B cell (primary cell): ENCODE results near the gene CTSA. TPM values are rescaled to one million over a fixed set of nuclear protein-coding genes. Genes with fewer than 3 reads are reported as not detected.

Experiments used
- ATAC-seq: fragments of 200-7000 bp; cut with Tn5 transposase; one replicate; pipeline ENCODE4 v1.10.0; 2021; ENCODE audit warnings: low read depth, mild to moderate bottlenecking, moderate number of reproducible peaks, moderate library complexity
- CTCF ChIA-PET: fragments of 350-600 bp; sonication (Branson Sonifier 250); formaldehyde crosslinking; loops from one replicate; lab custom pipeline; 2021; ENCODE audit warnings: antibody characterized with exemption, inconsistent platforms; lab: Charles Lee
- POLR2A ChIA-PET: fragments of 350-600 bp; sonication (Branson Sonifier 250); formaldehyde crosslinking; loops from one replicate; lab custom pipeline; 2021; ENCODE audit warnings: antibody characterized with exemption; lab: Charles Lee
- DNase-seq: peaks from one replicate; pipeline ENCODE4 v3.0.0; 2013
- H2AFZ ChIP-seq: 2 replicates; pipeline ENCODE4 v1.6.1; 2012; ENCODE audit warnings: mild to moderate bottlenecking, low read depth, low read length; ENCODE audit not compliant: insufficient read depth, poor library complexity, severe bottlenecking
- H3K27ac ChIP-seq, 2 donors: 1 replicate in 1 of 2; 2 replicates in 1 of 2; pipeline ENCODE4 v1.5.1; 2012 to 2013; ENCODE audit warnings: low read length in 2 of 2, mild to moderate bottlenecking in 2 of 2, moderate library complexity in 1 of 2
- H3K27me3 ChIP-seq, 4 experiments: fragments of 200-600 bp in 1 of 4; sonication (generic) in 1 of 4; replicated peaks in 1 of 4; 1 replicate in 2 of 4; 2 replicates in 2 of 4; pipeline versions ENCODE4 v1.6.1 to v1.7.0; 2013 to 2016; ENCODE audit warnings: low read length in 3 of 4, mild to moderate bottlenecking in 2 of 4, mixed read lengths in 1 of 4, moderate library complexity in 1 of 4; ENCODE audit not compliant: insufficient read depth in 4 of 4, control insufficient read depth in 3 of 4; ENCODE audit errors: control extremely low read depth in 1 of 4
- H3K36me3 ChIP-seq, 2 experiments: replicated peaks in 1 of 2; 1 replicate in 1 of 2; 2 replicates in 1 of 2; pipeline versions ENCODE4 v1.6.1 to v1.7.1; 2013; ENCODE audit warnings: low read length in 1 of 2; ENCODE audit not compliant: insufficient read depth in 2 of 2, control insufficient read depth in 1 of 2; ENCODE audit errors: control extremely low read depth in 1 of 2, extremely low read depth in 1 of 2
- H3K4me1 ChIP-seq, 2 donors: fragments of 200-600 bp in 1 of 2; sonication (generic) in 1 of 2; 1 replicate in 1 of 2; 2 replicates in 1 of 2; pipeline versions ENCODE4 v1.5.1 to v1.6.1; 2013 to 2017; ENCODE audit warnings: low read length in 2 of 2; ENCODE audit not compliant: control insufficient read depth in 2 of 2, insufficient read depth in 2 of 2
- H3K4me2 ChIP-seq: replicated peaks from 2 replicates; pipeline ENCODE3; 2012; ENCODE audit warnings: mild to moderate bottlenecking, low read depth, low read length; ENCODE audit not compliant: poor library complexity, severe bottlenecking
- H3K4me3 ChIP-seq, 5 experiments: fragments of 200-600 bp in 1 of 5; sonication (generic) in 1 of 5; 1 replicate in 3 of 5; 2 replicates in 2 of 5; pipeline versions ENCODE4 v1.5.1 to v1.7.0; 2011 to 2016; ENCODE audit warnings: low read length in 4 of 5, mild to moderate bottlenecking in 4 of 5, low read depth in 2 of 5, control low read depth in 1 of 5, moderate library complexity in 1 of 5; ENCODE audit not compliant: insufficient read depth in 1 of 5; ENCODE audit errors: control extremely low read depth in 1 of 5, extremely low read depth in 1 of 5
- H3K79me2 ChIP-seq: fragments of 200-600 bp; sonication (generic); one replicate; pipeline ENCODE4 v1.6.0; 2016; ENCODE audit warnings: low read length; ENCODE audit not compliant: control insufficient read depth, insufficient read depth
- H3K9ac ChIP-seq: fragments of 200-600 bp; sonication (generic); 2 replicates; pipeline ENCODE4 v1.6.1; 2017; ENCODE audit warnings: mild to moderate bottlenecking, low read length, moderate library complexity
- H3K9me3 ChIP-seq, 3 donors: one replicate each; pipeline versions ENCODE4 v1.6.1 to v1.7.1; 2013; ENCODE audit warnings: low read length in 2 of 3; ENCODE audit not compliant: control insufficient read depth in 2 of 3, insufficient read depth in 1 of 3; ENCODE audit errors: control extremely low read depth in 1 of 3
- H4K20me1 ChIP-seq: 2 replicates; pipeline ENCODE4 v1.6.0; 2012; ENCODE audit warnings: mild to moderate bottlenecking, low read length; ENCODE audit not compliant: insufficient read depth, control insufficient read depth, poor library complexity, severe bottlenecking
- H3K27ac Mint-ChIP-seq: one replicate; pipeline ENCODE4 v1.8.0; 2021; ENCODE audit warnings: mixed read lengths
- H3K27me3 Mint-ChIP-seq: one replicate; pipeline ENCODE4 v1.8.0; 2021; ENCODE audit warnings: mixed read lengths
- H3K4me1 Mint-ChIP-seq: one replicate; pipeline ENCODE4 v1.8.0; 2021; ENCODE audit warnings: mixed read lengths
- H3K4me3 Mint-ChIP-seq: one replicate; pipeline ENCODE4 v1.8.0; 2021; ENCODE audit warnings: mixed read lengths
- H3K9me3 Mint-ChIP-seq: one replicate; pipeline ENCODE4 v1.8.0; 2022; ENCODE audit warnings: mixed read lengths; ENCODE audit not compliant: insufficient read depth
- CTCF ChIP-seq: fragments of 200-600 bp; IDR thresholded peaks from one replicate; pipeline ENCODE4 v1.8.0; 2022; ENCODE audit warnings: antibody characterized with exemption, mild to moderate bottlenecking
- EZH2 ChIP-seq: IDR thresholded peaks from 2 replicates; pipeline ENCODE4 v1.6.1; 2012; ENCODE audit warnings: borderline replicate concordance, low read depth, mild to moderate bottlenecking, moderate library complexity, low read length; ENCODE audit not compliant: insufficient read depth, poor library complexity, severe bottlenecking
- WGBS: methylation state at CpG from one replicate; pipeline ENCODE4 v1.1.5; 2013; ENCODE audit warnings: missing lambda C conversion rate; ENCODE audit not compliant: insufficient coverage; 5-methylcytosine and 5-hydroxymethylcytosine counted together
- intact Hi-C: fragments of 100-400 bp; cut with micrococcal nuclease; formaldehyde crosslinking; loops from one replicate; pipeline ENCODE4 v1.10.0; 2022
- polyA plus RNA-seq: library from polyadenylated mRNA; depleted of rRNA; stranded (reverse); fragments of >200 nt; gene quantifications from 2 replicates; pipeline ENCODE4 v1.2.3, GENCODE V29; 2012
- total RNA-seq, 2 donors: library from RNA; stranded (reverse); fragments of 120-200 nt in 1 of 2; gene quantifications; 1 replicate in 1 of 2; 2 replicates in 1 of 2; pipeline versions ENCODE4 v1.2.3 to v1.2.4, GENCODE V29; 2013 to 2022

Gene CTSA
- total and polyA plus RNA-seq, 2 donors (not counting 1 experiment from before 2014, with no cell fraction given), result 100 to 107 TPM

DNA sequence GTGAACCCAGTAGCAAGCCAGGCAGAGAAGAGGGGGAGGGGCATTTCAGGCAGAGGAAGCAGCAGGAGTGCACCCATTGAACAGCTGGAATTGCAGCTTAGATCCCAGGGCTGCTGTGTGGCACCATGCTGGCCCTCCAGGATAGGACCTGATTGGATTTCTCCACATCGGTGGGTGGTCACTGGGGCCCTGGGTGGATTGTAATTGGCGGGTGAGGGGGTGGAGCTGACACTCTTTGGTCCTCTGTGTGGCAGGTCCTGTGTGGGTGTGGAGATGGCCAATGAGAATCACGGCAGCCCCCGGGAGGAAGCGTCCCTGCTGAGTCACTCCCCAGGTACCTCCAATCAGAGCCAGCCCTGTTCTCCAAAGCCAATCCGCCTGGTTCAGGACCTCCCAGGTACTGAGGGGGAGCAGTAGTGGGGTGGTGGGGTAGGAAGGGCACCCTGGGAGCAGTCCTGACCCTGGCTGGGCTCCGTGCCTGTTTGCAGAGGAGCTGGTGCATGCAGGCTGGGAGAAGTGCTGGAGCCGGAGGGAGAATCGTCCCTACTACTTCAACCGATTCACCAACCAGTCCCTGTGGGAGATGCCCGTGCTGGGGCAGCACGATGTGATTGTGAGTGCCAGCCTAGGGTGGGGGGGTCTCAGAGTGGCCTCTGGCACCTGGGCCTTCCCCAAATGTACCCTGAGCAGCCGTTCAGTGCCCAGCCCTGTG lies 47.7 kb downstream of the CTSA start:
- Histone ChIP-seq H4K20me1 (peaks cover 29% of the 10 kb centered on the region), H2AFZ (no peak overlapping the region), H3K79me2 (peaks cover 47% of the 10 kb centered on the region), H3K9ac (no peak overlapping the region), H3K4me1 (peaks cover 4 to 10% of the 10 kb centered on the region in 2 donors), H3K27ac (no peak overlapping the region), H3K36me3 (peaks cover 0 to 64% of the 10 kb centered on the region in 2 experiments), H3K4me2 (no peak overlapping the region), H3K9me3 (no peaks in the 10 kb centered on the region), H3K4me3 (no peak overlapping the region), H3K27me3 (no peaks in the 10 kb centered on the region)
- intact Hi-C loops, result no loop called here
- DNase-seq (no peak), ATAC-seq (no peak)
- H3K9me3 Mint-ChIP-seq, result no peaks in the 10 kb centered on the region
- ChIA-PET POLR2A (interaction anchor here (0.5 to 1.4 kb wide), 2 partner anchors 10 to 406 kb away, joined by 3 read pairs; no protein-coding TSS in a partner anchor), CTCF (interaction anchor here (0.9 kb wide), 1 partner anchor 11 kb away, joined by 3 read pairs; no protein-coding TSS in a partner anchor)
- H3K27ac Mint-ChIP-seq, result no peak overlapping the region
- H3K4me1 Mint-ChIP-seq, result peaks cover 19% of the 10 kb centered on the region
- 98% methylated on average over 6 of the region's 13 CpGs for WGBS
- no peak for TF ChIP-seq EZH2
- no peak for TF ChIP-seq CTCF
- no peak overlapping the region for H3K4me3 Mint-ChIP-seq
- H3K27me3 Mint-ChIP-seq, result no peaks in the 10 kb centered on the region

DNA sequence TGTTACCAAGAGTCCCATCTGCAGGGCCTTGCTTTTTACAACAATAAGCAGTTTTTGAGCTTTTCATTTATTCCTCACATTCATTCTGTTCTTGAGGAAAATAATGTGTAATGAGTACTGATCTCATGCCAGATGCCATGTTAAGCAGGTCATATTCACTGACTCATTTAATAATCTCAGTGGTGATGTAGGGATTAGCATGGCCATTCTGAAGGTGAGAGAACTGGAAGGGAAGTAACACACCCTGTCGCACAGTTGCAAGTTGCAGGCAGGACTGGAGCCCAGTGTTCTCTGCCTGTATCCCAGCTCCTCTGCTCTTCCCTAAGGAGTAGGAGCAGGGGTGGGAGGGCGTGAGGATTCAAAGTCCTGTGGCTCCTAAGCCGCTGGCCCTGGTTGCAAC lies 48.9 kb downstream of the CTSA start:
- Histone ChIP-seq H3K4me3 (no peak overlapping the region), H3K4me2 (no peak overlapping the region), H3K79me2 (peaks cover 42% of the 10 kb centered on the region), H3K4me1 (peaks cover 4 to 8% of the 10 kb centered on the region in 2 donors), H4K20me1 (peaks cover 29% of the 10 kb centered on the region), H2AFZ (no peak overlapping the region), H3K9me3 (no peaks in the 10 kb centered on the region), H3K27me3 (no peaks in the 10 kb centered on the region), H3K36me3 (peaks cover 2 to 76% of the 10 kb centered on the region in 2 experiments), H3K27ac (no peak overlapping the region), H3K9ac (no peak overlapping the region)
- no peaks in the 10 kb centered on the region for H3K27me3 Mint-ChIP-seq
- H3K4me1 Mint-ChIP-seq, result peaks cover 19% of the 10 kb centered on the region
- intact Hi-C loops, result no loop called here
- TF ChIP-seq CTCF (no peak), EZH2 (no peak)
- WGBS, result 100% methylated on average over 3 of the region's 3 CpGs
- ATAC-seq, result no peak
- ChIA-PET POLR2A (no interaction called here), CTCF (interaction anchor here (0.8 to 1.0 kb wide), 2 partner anchors 30 to 502 kb away, joined by 3 to 5 read pairs; no protein-coding TSS in a partner anchor)
- H3K4me3 Mint-ChIP-seq, result no peak overlapping the region
- no peak overlapping the region for H3K27ac Mint-ChIP-seq
- no peak for DNase-seq
- H3K9me3 Mint-ChIP-seq, result no peaks in the 10 kb centered on the region
